T-cell (primary cell): ENCODE measurements around the gene ACTR2. TPM values are rescaled to one million over a fixed set of nuclear protein-coding genes. Genes with fewer than 3 reads are reported as not detected.

Experiments
- ATAC-seq, 4 experiments: fragments of 200-7000 bp in 3 of 4; fragments of 150-1000 bp in 1 of 4; cut with Tn5 transposase; replicated peaks in 1 of 4; 1 replicate in 3 of 4; 2 replicates in 1 of 4; pipeline ENCODE4 v1.10.0; 2021; ENCODE audit warnings: moderate library complexity in 3 of 4, mild to moderate bottlenecking in 2 of 4, moderate number of reproducible peaks in 1 of 4
- CTCF ChIA-PET, 2 donors: fragments of 300-600 bp; sonication (Branson Sonifier 250); formaldehyde crosslinking; loops; one replicate each; lab custom pipeline; 2022; ENCODE audit warnings: antibody characterized with exemption in 2 of 2; lab: Charles Lee
- POLR2A ChIA-PET, 2 donors: fragments of 300-600 bp; sonication (Branson Sonifier 250); formaldehyde crosslinking; loops; one replicate each; lab custom pipeline; 2022; ENCODE audit warnings: antibody characterized with exemption in 2 of 2; lab: Charles Lee
- DNase-seq, 35 experiments: peaks; one replicate each; pipeline versions ENCODE4 v3.0.0 to v3.0.0-alpha.2; 2013 to 2023
- H3K27ac ChIP-seq: one replicate; pipeline ENCODE4 v1.5.1; 2013; ENCODE audit warnings: low read length
- H3K27me3 ChIP-seq, 2 experiments: replicated peaks in 1 of 2; 1 replicate in 1 of 2; 2 replicates in 1 of 2; pipeline versions ENCODE4 v1.6.1 to v1.7.0; 2013; ENCODE audit warnings: low read length in 1 of 2, mixed read lengths in 1 of 2; ENCODE audit not compliant: control insufficient read depth in 2 of 2, insufficient read depth in 2 of 2; ENCODE audit errors: extremely low read depth in 1 of 2
- H3K36me3 ChIP-seq, 2 donors: 1 replicate in 1 of 2; 2 replicates in 1 of 2; pipeline versions ENCODE4 v1.6.1 to v1.7.0; 2013; ENCODE audit warnings: low read length in 1 of 2; ENCODE audit not compliant: control insufficient read depth in 2 of 2, insufficient read depth in 1 of 2; ENCODE audit errors: extremely low read depth in 1 of 2
- H3K4me1 ChIP-seq, 2 experiments: 1 replicate in 1 of 2; 2 replicates in 1 of 2; pipeline versions ENCODE4 v1.6.1 to v1.7.0; 2013; ENCODE audit warnings: low read length in 2 of 2, mixed read lengths in 1 of 2; ENCODE audit not compliant: insufficient read depth in 2 of 2, control insufficient read depth in 1 of 2; ENCODE audit errors: extremely low read depth in 1 of 2
- H3K4me3 ChIP-seq, 2 donors: 1 replicate in 1 of 2; 2 replicates in 1 of 2; pipeline versions ENCODE4 v1.5.1 to v1.7.0; 2013; ENCODE audit warnings: mild to moderate bottlenecking in 2 of 2, low read length in 1 of 2, moderate library complexity in 1 of 2; ENCODE audit not compliant: control insufficient read depth in 1 of 2; ENCODE audit errors: extremely low read depth in 1 of 2
- H3K9me3 ChIP-seq: 2 replicates; pipeline ENCODE4 v1.7.0; 2013
- H3K27ac Mint-ChIP-seq, 2 donors: one replicate each; pipeline ENCODE4 v1.8.0; 2020 to 2021; ENCODE audit warnings: mild to moderate bottlenecking in 2 of 2, mixed read lengths in 2 of 2
- H3K27me3 Mint-ChIP-seq, 2 donors: one replicate each; pipeline ENCODE4 v1.8.0; 2021 to 2022; ENCODE audit warnings: mixed read lengths in 2 of 2
- H3K36me3 Mint-ChIP-seq: one replicate; pipeline ENCODE4 v1.8.0; 2021; ENCODE audit warnings: mixed read lengths
- H3K4me1 Mint-ChIP-seq, 3 donors: one replicate each; pipeline ENCODE4 v1.8.0; 2020 to 2022; ENCODE audit warnings: mixed read lengths in 3 of 3, mild to moderate bottlenecking in 1 of 3
- H3K4me3 Mint-ChIP-seq, 3 donors: one replicate each; pipeline ENCODE4 v1.8.0; 2020 to 2022; ENCODE audit warnings: mild to moderate bottlenecking in 3 of 3, mixed read lengths in 3 of 3, moderate library complexity in 3 of 3
- H3K9me3 Mint-ChIP-seq, 3 donors: one replicate each; pipeline ENCODE4 v1.8.0; 2020 to 2022; ENCODE audit warnings: mixed read lengths in 3 of 3
- WGBS: methylation state at CpG from one replicate; pipeline ENCODE4 v1.1.5; 2013; ENCODE audit warnings: missing lambda C conversion rate; ENCODE audit not compliant: insufficient coverage; 5-methylcytosine and 5-hydroxymethylcytosine counted together
- total RNA-seq, 35 experiments: library from RNA in 6 of 35; stranded (reverse) in 6 of 35; fragments of 120-200 nt in 1 of 35; gene quantifications; one replicate each; pipeline versions ENCODE4 v1.2.1 to v1.2.4 and lab custom pipeline; 2013 to 2026

ACTR2 gene
- total RNA-seq, 5 donors from 2014 or later (not counting 1 experiment from before 2014, with no cell fraction given), result 234 to 267 (median 246) TPM

GRCh38 chr2:65300761-65301711, 73.4 kb downstream of the ACTR2 start:
- no peaks in the 10 kb centered on the region for H3K36me3 ChIP-seq
- peaks cover 0 to 7% of the 10 kb centered on the region in 2 experiments for H3K27me3 ChIP-seq
- Mint-ChIP-seq H3K4me1 (peaks cover 31 to 43% (median 38%) of the 10 kb centered on the region in 3 donors), H3K4me3 (peak overlapping the region; percentile 74 to 88 (median 75)), H3K36me3 (no peaks in the 10 kb centered on the region), H3K9me3 (no peaks in the 10 kb centered on the region), H3K27me3 (no peaks in the 10 kb centered on the region), H3K27ac (peak overlapping the region; percentile 86 to 91)
- H3K4me1 ChIP-seq, result peaks cover 31 to 34% of the 10 kb centered on the region in 2 experiments
- H3K4me3 ChIP-seq, result peak overlapping the region; percentile 23 to 77
- POLR2A ChIA-PET, result interaction anchor here in 1 of 2 donors (0.5 to 0.7 kb wide), 2 partner anchors 10 to 245 kb away, joined by 3 to 6 read pairs; partner anchors contain the start of gene CEP68
- ATAC-seq (peak; percentile 93 to 96 (median 94)), DNase-seq (peak; percentile 49 to 77 (median 64))
- no peaks in the 10 kb centered on the region for H3K9me3 ChIP-seq
- WGBS, result 4% methylated on average over 17 of the region's 20 CpGs
- CTCF ChIA-PET, result interaction anchor here (0.6 to 0.7 kb wide), 3 partner anchors 127 to 813 kb away, joined by 3 to 5 read pairs (median 4); no protein-coding TSS in a partner anchor
- H3K27ac ChIP-seq, result peak overlapping the region; percentile 15

- WGBS, result 80% methylated on average over 1 of the region's 2 CpGs
- Histone ChIP-seq H3K4me1 (peaks cover 16 to 18% of the 10 kb centered on the region in 2 experiments), H3K4me3 (no peak overlapping the region), H3K27ac (no peak overlapping the region), H3K36me3 (no peaks in the 10 kb centered on the region), H3K27me3 (peaks cover 0 to 3% of the 10 kb centered on the region in 2 experiments), H3K9me3 (no peaks in the 10 kb centered on the region)
- no peak overlapping the region for H3K27ac Mint-ChIP-seq
- H3K9me3 Mint-ChIP-seq, result no peaks in the 10 kb centered on the region
- ChIA-PET POLR2A (no interaction called here), CTCF (no interaction called here)
- no peak overlapping the region for H3K4me3 Mint-ChIP-seq
- peaks cover 19 to 24% (median 22%) of the 10 kb centered on the region in 3 donors for H3K4me1 Mint-ChIP-seq
- H3K36me3 Mint-ChIP-seq, result no peaks in the 10 kb centered on the region
- ATAC-seq, result no peak
- no peak for DNase-seq
- H3K27me3 Mint-ChIP-seq, result no peaks in the 10 kb centered on the region
Measured at GRCh38 chr2:65305934-65306333, 78.3 kb downstream of the ACTR2 start.

GRCh38 chr2:65309699-65310098, 82.1 kb downstream of the ACTR2 start:
- Mint-ChIP-seq H3K4me3 (no peak overlapping the region), H3K9me3 (no peaks in the 10 kb centered on the region), H3K4me1 (peaks cover 0 to 7% (median 0%) of the 10 kb centered on the region in 3 donors), H3K27me3 (no peaks in the 10 kb centered on the region), H3K36me3 (peaks cover 19% of the 10 kb centered on the region), H3K27ac (no peak overlapping the region)
- ATAC-seq, result peak in 1 of 4 experiments; percentile 17
- Histone ChIP-seq H3K4me3 (no peak overlapping the region), H3K9me3 (no peaks in the 10 kb centered on the region), H3K4me1 (no peaks in the 10 kb centered on the region), H3K36me3 (peaks cover 0 to 2% of the 10 kb centered on the region in 2 donors), H3K27ac (no peak overlapping the region), H3K27me3 (no peaks in the 10 kb centered on the region)
- POLR2A ChIA-PET, result no interaction called here
- CTCF ChIA-PET, result no interaction called here
- no peak for DNase-seq
- 80% methylated on average over 8 of the region's 8 CpGs for WGBS

GRCh38 chr2:65311049-65311448, 83.4 kb downstream of the ACTR2 start:
- Mint-ChIP-seq H3K36me3 (peaks cover 19% of the 10 kb centered on the region), H3K9me3 (no peaks in the 10 kb centered on the region), H3K27me3 (no peaks in the 10 kb centered on the region), H3K27ac (no peak overlapping the region), H3K4me3 (no peak overlapping the region), H3K4me1 (peaks cover 0 to 7% (median 0%) of the 10 kb centered on the region in 3 donors)
- Histone ChIP-seq H3K36me3 (peaks cover 0 to 2% of the 10 kb centered on the region in 2 donors), H3K9me3 (no peaks in the 10 kb centered on the region), H3K4me1 (no peaks in the 10 kb centered on the region), H3K27ac (no peak overlapping the region), H3K4me3 (no peak overlapping the region), H3K27me3 (no peaks in the 10 kb centered on the region)
- ATAC-seq, result no peak
- POLR2A ChIA-PET, result no interaction called here
- 91% methylated on average over 4 of the region's 6 CpGs for WGBS
- DNase-seq, result no peak
- CTCF ChIA-PET, result interaction anchor here in 1 of 2 donors (0.6 kb wide), 1 partner anchor 316 kb away, joined by 5 read pairs; no protein-coding TSS in a partner anchor

GRCh38 chr2:65311596-65311995, 84.0 kb downstream of the ACTR2 start:
- DNase-seq (no peak), ATAC-seq (no peak)
- H3K27ac Mint-ChIP-seq, result no peak overlapping the region
- Histone ChIP-seq H3K27ac (no peak overlapping the region), H3K36me3 (peaks cover 0 to 2% of the 10 kb centered on the region in 2 donors), H3K4me3 (no peak overlapping the region), H3K27me3 (no peaks in the 10 kb centered on the region), H3K9me3 (no peaks in the 10 kb centered on the region), H3K4me1 (no peaks in the 10 kb centered on the region)
- no peaks in the 10 kb centered on the region for H3K27me3 Mint-ChIP-seq
- 89% methylated on average over 3 of the region's 7 CpGs for WGBS
- POLR2A ChIA-PET, result interaction anchor here in 1 of 2 donors (0.6 kb wide), 1 partner anchor 9 kb away, joined by 3 read pairs; no protein-coding TSS in a partner anchor
- H3K4me1 Mint-ChIP-seq, result peaks cover 0 to 7% (median 0%) of the 10 kb centered on the region in 3 donors
- CTCF ChIA-PET, result no interaction called here
- H3K36me3 Mint-ChIP-seq, result peaks cover 19% of the 10 kb centered on the region
- H3K9me3 Mint-ChIP-seq, result no peaks in the 10 kb centered on the region
- H3K4me3 Mint-ChIP-seq, result no peak overlapping the region

GRCh38 chr2:65313126-65313953, 85.7 kb downstream of the ACTR2 start:
- H3K27me3 Mint-ChIP-seq, result no peaks in the 10 kb centered on the region
- peak overlapping the region in 1 of 2 donors; percentile 23 for H3K27ac Mint-ChIP-seq
- peaks cover 0 to 2% of the 10 kb centered on the region in 2 donors for H3K36me3 ChIP-seq
- no peaks in the 10 kb centered on the region for H3K9me3 ChIP-seq
- 93% methylated on average over 45 of the region's 52 CpGs for WGBS
- no peaks in the 10 kb centered on the region for H3K4me1 ChIP-seq
- H3K4me1 Mint-ChIP-seq, result peaks cover 0 to 7% (median 0%) of the 10 kb centered on the region in 3 donors
- H3K27me3 ChIP-seq, result no peaks in the 10 kb centered on the region
- peaks cover 19% of the 10 kb centered on the region for H3K36me3 Mint-ChIP-seq
- no peak overlapping the region for H3K4me3 ChIP-seq
- ATAC-seq (no peak), DNase-seq (no peak)
- no peak overlapping the region for H3K27ac ChIP-seq
- no peaks in the 10 kb centered on the region for H3K9me3 Mint-ChIP-seq
- ChIA-PET CTCF (no interaction called here), POLR2A (no interaction called here)
- no peak overlapping the region for H3K4me3 Mint-ChIP-seq
